ENCODE measurements around the gene CSTF1.

Gene CSTF1

GRCh38 chr20:56449459-56449858, 57.0 kb downstream of the CSTF1 start:
- no peak for DNase-seq (ENCODE audit: low read depth in 2 of 3, low spot score in 1 of 3)

GRCh38 chr20:56451056-56451765, 58.8 kb downstream of the CSTF1 start:
- DNase-seq (ENCODE audit: low read depth in 2 of 3, low spot score in 1 of 3) = no peak

- no peak for DNase-seq (ENCODE audit: low read depth in 2 of 3, low spot score in 1 of 3)
Measured at GRCh38 chr20:56453352-56453751, 60.9 kb downstream of the CSTF1 start.

- no peak for DNase-seq (ENCODE audit: low read depth in 2 of 3, low spot score in 1 of 3)
Measured at GRCh38 chr20:56454754-56455153, 62.3 kb downstream of the CSTF1 start.
